GM23338 (cell line): ENCODE data around the gene EGFL7. TPM values are rescaled to one million over a fixed set of nuclear protein-coding genes. Genes with fewer than 3 reads are reported as not detected.

Experiments
- EZH2 ChIP-seq: fragments of 200-600 bp; sonication (generic); IDR thresholded peaks from one replicate; pipeline ENCODE4 v1.8.0; 2017; ENCODE audit warnings: antibody characterized with exemption, mild to moderate bottlenecking, low read depth; ENCODE audit not compliant: unreplicated experiment
- POLR2AphosphoS5 ChIP-seq: IDR thresholded peaks from 2 replicates; pipeline ENCODE4 v1.6.1; 2016; ENCODE audit warnings: antibody characterized with exemption, low read depth
- STAT1 ChIP-seq: IDR thresholded peaks from one replicate; pipeline ENCODE4 v1.6.1; 2016; ENCODE audit warnings: antibody characterized with exemption; ENCODE audit not compliant: unreplicated experiment
- polyA plus RNA-seq: library from polyadenylated mRNA; unstranded; fragments of >200 nt; fragmentation: Nextera tagmentation; extraction: Ambion mirVana; gene quantifications from 2 replicates; pipeline ENCODE4 v1.2.1, GENCODE V29; 2016
- total RNA-seq: library from RNA; depleted of rRNA; stranded (reverse); fragments of >200 nt; shearing (Covaris generic); gene quantifications from 2 replicates; pipeline ENCODE4 v1.2.3, GENCODE V29; 2014
- TF ChIP-seq, protein P1 (sequence below), 2 experiments: fragments of 200-600 bp in 1 of 2; sonication (generic) in 1 of 2; conservative IDR thresholded peaks; 2 replicates each; pipeline versions ENCODE4 v1.5.1 to v1.6.1; 2016 to 2017; ENCODE audit warnings: antibody characterized with exemption in 2 of 2, low read depth in 2 of 2, mild to moderate bottlenecking in 2 of 2, moderate library complexity in 1 of 2
- TF ChIP-seq, protein P2 (sequence below): fragments of 250-450 bp; sonication (Bioruptor Pico); IDR thresholded peaks from 2 replicates; pipeline ENCODE4 v1.5.0; 2020; ENCODE audit warnings: mild to moderate bottlenecking, moderate library complexity

Gene EGFL7
- total and polyA plus RNA-seq, 2 experiments from 2014 or later: 44.4 to 60.8 TPM

DNA sequence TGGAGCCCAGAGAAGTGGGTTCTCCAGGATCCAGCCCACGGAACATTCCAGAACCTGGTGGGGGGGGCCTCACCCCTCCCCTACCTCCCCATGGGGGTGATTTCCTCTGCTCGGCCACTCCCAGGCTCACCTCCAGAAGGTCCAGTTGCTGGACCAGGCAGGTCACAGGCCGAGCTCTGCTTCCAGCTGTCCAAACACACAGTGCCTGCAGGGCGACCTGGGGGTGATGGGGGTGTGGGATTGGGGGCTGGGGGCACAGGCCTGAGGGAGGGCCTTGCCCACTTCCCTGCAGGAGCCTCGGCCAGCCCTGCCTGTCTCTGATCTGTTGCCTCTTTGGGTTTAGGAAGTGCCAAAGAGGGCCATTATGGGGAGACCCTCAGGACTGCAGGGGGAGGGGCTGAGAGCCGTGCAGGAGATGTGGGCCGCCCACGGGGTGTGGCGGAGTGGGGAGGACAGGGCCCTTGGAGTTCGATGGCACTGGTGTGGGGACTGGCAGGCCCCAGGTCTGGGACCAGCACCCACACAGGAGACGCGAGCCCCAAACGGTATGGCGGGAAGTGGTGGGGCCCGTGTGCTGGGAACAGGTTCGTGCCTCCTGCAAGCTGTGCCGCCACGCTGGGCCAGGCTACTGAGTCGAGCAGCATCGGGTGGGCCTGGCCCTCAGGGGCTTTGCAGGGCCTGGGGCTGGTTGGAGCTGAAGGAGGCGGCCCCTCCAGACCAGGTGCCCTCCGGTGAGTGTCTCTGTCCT is 45.6 kb upstream of the EGFL7 start (continued):
- TF ChIP-seq, protein P1, sequence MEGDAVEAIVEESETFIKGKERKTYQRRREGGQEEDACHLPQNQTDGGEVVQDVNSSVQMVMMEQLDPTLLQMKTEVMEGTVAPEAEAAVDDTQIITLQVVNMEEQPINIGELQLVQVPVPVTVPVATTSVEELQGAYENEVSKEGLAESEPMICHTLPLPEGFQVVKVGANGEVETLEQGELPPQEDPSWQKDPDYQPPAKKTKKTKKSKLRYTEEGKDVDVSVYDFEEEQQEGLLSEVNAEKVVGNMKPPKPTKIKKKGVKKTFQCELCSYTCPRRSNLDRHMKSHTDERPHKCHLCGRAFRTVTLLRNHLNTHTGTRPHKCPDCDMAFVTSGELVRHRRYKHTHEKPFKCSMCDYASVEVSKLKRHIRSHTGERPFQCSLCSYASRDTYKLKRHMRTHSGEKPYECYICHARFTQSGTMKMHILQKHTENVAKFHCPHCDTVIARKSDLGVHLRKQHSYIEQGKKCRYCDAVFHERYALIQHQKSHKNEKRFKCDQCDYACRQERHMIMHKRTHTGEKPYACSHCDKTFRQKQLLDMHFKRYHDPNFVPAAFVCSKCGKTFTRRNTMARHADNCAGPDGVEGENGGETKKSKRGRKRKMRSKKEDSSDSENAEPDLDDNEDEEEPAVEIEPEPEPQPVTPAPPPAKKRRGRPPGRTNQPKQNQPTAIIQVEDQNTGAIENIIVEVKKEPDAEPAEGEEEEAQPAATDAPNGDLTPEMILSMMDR (conservative IDR thresholded peaks at IDR 0.05; ENCODE audit: low read depth in 2 of 2): no peak
- TF ChIP-seq, protein P2, sequence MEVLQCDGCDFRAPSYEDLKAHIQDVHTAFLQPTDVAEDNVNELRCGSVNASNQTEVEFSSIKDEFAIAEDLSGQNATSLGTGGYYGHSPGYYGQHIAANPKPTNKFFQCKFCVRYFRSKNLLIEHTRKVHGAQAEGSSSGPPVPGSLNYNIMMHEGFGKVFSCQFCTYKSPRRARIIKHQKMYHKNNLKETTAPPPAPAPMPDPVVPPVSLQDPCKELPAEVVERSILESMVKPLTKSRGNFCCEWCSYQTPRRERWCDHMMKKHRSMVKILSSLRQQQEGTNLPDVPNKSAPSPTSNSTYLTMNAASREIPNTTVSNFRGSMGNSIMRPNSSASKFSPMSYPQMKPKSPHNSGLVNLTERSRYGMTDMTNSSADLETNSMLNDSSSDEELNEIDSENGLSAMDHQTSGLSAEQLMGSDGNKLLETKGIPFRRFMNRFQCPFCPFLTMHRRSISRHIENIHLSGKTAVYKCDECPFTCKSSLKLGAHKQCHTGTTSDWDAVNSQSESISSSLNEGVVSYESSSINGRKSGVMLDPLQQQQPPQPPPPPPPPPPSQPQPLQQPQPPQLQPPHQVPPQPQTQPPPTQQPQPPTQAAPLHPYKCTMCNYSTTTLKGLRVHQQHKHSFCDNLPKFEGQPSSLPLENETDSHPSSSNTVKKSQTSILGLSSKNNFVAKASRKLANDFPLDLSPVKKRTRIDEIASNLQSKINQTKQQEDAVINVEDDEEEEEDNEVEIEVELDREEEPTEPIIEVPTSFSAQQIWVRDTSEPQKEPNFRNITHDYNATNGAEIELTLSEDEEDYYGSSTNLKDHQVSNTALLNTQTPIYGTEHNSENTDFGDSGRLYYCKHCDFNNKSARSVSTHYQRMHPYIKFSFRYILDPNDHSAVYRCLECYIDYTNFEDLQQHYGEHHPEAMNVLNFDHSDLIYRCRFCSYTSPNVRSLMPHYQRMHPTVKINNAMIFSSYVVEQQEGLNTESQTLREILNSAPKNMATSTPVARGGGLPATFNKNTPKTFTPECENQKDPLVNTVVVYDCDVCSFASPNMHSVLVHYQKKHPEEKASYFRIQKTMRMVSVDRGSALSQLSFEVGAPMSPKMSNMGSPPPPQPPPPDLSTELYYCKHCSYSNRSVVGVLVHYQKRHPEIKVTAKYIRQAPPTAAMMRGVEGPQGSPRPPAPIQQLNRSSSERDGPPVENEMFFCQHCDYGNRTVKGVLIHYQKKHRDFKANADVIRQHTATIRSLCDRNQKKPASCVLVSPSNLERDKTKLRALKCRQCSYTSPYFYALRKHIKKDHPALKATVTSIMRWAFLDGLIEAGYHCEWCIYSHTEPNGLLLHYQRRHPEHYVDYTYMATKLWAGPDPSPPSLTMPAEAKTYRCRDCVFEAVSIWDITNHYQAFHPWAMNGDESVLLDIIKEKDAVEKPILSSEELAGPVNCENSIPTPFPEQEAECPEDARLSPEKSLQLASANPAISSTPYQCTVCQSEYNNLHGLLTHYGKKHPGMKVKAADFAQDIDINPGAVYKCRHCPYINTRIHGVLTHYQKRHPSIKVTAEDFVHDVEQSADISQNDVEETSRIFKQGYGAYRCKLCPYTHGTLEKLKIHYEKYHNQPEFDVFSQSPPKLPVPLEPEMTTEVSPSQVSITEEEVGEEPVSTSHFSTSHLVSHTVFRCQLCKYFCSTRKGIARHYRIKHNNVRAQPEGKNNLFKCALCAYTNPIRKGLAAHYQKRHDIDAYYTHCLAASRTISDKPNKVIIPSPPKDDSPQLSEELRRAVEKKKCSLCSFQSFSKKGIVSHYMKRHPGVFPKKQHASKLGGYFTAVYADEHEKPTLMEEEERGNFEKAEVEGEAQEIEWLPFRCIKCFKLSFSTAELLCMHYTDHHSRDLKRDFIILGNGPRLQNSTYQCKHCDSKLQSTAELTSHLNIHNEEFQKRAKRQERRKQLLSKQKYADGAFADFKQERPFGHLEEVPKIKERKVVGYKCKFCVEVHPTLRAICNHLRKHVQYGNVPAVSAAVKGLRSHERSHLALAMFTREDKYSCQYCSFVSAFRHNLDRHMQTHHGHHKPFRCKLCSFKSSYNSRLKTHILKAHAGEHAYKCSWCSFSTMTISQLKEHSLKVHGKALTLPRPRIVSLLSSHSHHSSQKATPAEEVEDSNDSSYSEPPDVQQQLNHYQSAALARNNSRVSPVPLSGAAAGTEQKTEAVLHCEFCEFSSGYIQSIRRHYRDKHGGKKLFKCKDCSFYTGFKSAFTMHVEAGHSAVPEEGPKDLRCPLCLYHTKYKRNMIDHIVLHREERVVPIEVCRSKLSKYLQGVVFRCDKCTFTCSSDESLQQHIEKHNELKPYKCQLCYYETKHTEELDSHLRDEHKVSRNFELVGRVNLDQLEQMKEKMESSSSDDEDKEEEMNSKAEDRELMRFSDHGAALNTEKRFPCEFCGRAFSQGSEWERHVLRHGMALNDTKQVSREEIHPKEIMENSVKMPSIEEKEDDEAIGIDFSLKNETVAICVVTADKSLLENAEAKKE: no peak
- TF ChIP-seq STAT1: no peak
- TF ChIP-seq EZH2: no peak
- no peak for TF ChIP-seq POLR2AphosphoS5
